Stimulated activated CD8-positive, alpha-beta memory T cell treated with anti-CD3 and anti-CD28 coated beads, Interleukin-7, amount 100 ng/mL, for 24 hours (primary cell): ENCODE measurements around the gene QKI.
"Not testable (repeated sequence)": the region's sequence is repeated elsewhere in the genome, so short reads cannot be mapped to it uniquely, and the experiment has no call there.

Experiments used
- DNase-seq: peaks from one replicate; pipeline ENCODE4 v3.0.0-alpha.2; 2020; ENCODE audit warnings: low read depth

Gene QKI

DNA sequence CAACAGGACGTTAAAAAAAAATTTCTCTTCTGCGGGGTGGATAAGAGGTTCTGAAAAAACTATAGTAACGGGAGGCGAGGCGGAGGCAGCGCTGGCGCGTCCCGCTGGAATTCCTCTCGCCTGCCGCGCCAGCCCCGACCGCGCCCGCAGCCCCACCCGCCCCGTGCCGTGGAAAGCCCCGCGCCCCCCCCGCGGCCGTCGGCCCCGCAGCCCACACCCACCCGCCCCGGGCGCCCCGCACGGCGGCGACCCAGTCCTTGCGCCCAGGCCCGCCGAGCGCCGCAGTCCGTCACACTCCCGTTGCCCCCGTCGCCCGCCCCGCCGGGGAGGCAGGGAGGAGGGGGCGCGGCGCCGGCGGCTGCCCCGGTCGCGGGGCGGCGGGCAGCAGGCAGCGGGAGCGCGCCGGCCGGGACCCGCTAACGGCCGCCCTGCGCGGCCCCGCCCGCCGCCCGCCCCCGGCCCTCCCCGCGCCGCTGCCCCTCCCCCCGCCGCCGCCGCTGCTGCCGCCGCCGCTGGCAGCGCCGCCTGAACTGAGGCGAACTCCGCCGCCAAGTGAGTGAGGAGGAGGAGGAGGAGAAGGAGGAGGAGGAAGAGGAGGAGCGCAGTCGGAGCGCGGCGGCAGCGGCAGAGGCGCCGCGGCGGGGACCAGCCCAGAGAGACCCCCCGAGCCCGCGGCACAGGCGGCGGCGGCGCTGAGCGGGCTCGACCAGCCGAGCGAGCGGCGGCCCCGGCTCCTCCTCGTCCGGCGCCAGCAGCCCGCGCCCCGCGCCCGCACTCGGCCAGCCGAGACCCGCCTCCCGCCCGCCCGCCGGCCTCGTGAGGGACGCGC, at the start of gene QKI:
QKI (plus strand) TSS at position 602 of the 829 bp plus-strand sequence. CDS start 476 bp downstream, outside the sequence.
- DNase-seq = peak; percentile 47

DNA sequence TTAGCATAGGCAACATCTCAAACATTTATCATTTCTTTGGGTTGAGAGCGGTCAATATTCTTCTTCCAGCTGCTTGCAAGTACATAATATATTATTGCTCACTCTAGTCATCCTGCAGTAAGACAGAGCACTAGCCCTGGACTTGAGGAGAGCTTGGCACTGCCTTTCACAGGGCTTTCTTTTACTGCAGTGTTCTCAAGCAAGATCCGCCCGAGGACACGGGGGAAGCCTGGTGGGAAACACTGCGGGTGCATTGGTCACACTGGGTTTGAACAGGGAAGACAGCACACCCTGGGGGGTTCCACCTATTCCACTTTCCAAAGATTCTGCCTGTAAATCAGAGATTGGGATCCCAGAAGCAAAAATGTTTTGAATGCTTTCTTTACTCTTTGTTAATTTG, 48.2 kb upstream of the QKI start:
- DNase-seq = no peak

- DNase-seq = no peak
Observed at GRCh38 chr6:163367497-163368183, 46.9 kb upstream of the QKI start.

GRCh38 chr6:163369141-163369540, 45.4 kb upstream of the QKI start:
- no peak for DNase-seq

GRCh38 chr6:163369628-163370365, 44.7 kb upstream of the QKI start:
- no peak for DNase-seq

GRCh38 chr6:163370464-163371117, 43.9 kb upstream of the QKI start:
- DNase-seq = no peak

GRCh38 chr6:163371129-163371528, 43.4 kb upstream of the QKI start:
- no peak for DNase-seq

GRCh38 chr6:163373240-163373639, 41.3 kb upstream of the QKI start:
- DNase-seq = no peak

- DNase-seq = no peak
Observed at GRCh38 chr6:163375361-163375760, 39.2 kb upstream of the QKI start.

DNA sequence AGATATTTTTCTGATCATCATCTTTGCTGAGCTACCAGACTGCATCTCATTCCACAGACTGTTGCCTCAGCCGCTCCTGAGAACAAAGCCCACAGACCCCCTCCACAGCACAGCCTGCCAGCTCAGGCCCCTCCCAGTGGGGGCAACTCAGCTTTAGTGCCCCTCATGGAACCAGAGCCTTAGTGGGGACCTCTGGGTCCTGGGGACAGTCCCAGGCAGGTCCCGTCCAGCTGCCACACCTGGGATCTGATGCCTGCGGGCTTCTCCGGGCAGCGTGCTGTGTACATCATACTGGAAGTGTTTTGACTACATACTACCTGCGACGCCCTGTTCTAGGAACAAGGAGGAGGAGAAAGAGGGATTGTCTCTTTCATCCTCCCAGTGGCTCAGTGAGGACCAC, 38.3 kb upstream of the QKI start:
- DNase-seq = no peak

DNA sequence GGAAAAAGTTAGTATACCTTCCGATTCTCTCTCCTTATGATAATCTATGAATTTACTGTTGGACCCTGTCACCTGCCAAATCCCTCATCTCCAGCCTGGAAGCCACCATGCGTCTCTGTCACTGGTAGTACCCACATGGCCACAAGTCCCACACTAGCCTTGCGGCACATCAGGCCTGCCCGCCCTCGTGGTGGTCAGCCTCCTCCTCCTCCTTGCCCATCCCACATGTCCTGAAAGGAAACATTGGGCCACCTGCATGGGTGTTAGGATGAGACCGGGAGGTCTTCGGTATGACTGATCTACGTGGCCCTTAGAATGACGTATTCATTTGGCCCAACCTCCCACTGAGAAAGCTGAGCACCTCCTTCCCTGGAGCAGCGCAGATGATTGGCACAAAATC, 37.0 kb upstream of the QKI start:
- no peak for DNase-seq

GRCh38 chr6:163380216-163380615, 34.3 kb upstream of the QKI start:
- no peak for DNase-seq

- DNase-seq = no peak
Observed at GRCh38 chr6:163381118-163381756, 33.3 kb upstream of the QKI start.

DNA sequence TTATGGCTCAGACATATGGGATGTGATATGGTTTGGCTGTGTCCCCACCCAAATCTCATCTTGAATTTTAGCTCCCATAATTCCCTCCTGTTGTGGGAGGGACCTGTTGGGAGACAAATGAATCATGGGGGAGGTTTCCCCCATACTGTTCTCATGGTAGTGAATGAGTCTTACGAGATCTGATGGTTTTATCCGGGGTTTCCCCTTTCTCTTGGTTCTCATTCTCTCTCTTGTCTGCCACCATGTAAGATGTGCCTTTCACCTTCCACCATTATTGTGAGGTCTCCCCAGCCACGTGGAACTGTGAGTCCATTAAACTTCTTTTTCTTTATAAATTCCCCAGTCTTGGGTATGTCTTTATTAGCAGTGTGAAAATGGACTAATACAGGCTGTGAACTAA, 31.1 kb upstream of the QKI start:
- DNase-seq = not testable (repeated sequence)

DNA sequence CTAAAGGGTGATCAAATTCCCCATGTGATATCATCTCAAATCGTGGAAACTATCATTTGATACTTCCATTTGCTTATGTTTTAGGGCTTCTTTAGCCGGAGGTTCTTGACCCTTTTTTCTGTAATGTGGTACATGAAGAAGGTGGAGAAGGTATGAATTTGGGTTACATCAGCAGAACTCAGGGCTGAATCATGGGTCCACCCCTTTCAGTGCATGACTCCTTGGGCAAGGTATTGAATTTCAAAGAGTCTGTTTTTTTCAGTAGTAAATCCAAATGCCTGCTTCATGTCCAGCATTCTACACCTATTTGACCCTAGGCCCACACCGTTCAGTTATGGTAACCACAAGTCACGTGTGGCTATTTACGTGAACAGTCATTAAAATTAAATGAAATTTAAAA, 30.6 kb upstream of the QKI start:
- DNase-seq = no peak

GRCh38 chr6:163384510-163384909, 30.0 kb upstream of the QKI start:
- DNase-seq = no peak

DNA sequence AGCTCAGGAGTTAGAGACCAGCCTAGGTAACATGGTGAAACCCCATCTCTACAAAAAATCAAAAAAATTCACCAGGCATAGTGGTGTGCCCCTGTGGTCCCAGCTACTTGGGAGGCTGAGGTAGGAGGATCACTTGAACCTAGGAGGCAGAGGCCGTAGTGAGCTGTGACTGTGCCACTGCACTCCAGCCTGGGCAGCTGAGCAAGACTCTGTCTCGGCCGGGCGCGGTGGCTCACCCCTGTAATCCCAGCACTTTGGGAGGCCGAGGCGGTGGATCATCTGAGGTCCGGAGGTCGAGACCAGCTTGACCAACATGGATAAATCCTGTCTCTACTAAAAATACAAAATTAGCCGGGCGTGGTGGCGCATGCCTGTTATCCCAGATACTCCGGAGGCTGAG, 29.0 kb upstream of the QKI start:
- DNase-seq = not testable (repeated sequence)

GRCh38 chr6:163386329-163386908, 28.1 kb upstream of the QKI start:
- no peak for DNase-seq

GRCh38 chr6:163387317-163387716, 27.2 kb upstream of the QKI start:
- no peak for DNase-seq

DNA sequence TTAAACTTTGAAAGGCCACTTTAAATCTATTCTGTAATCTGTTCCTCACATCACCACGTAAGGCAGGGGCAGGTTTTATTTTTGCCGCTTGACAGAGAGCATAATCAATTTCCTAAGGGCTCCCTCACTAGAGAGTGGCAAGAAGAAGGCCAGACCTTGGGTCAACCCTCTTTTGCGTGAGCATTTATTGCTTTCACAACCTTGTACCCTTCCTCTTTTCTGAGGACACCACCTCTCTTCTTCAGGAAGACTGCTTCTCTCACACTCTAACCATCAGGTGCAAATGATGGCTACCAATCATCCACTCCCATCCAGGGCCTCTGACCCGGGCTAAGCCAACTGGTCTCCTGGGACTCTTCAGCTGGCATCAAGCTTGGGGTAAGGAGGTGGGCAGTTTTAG, 25.2 kb upstream of the QKI start:
- no peak for DNase-seq

DNA sequence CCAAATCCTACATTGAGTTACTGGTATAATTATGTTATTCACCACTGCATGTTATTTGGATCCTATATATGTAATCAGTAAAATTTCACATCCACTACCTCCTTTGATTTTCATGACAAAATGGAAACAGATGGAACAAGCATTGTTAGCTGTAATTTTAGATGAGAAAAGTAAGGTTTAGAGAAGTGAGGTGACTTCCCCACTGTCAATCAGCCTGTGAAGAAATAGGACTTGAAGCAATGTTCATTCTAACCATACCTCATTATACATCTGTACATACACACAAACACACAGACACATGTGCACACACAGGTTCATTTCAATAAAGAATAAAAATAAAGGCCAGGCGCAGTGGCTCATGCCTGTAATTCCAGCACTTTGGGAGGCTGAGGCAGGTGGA, 23.7 kb upstream of the QKI start:
- DNase-seq = no peak
